IMR-90 (cell line): ENCODE results near the gene ANKRD11. TPM values are rescaled to one million over a fixed set of nuclear protein-coding genes. Genes with fewer than 3 reads are reported as not detected.

Source experiments
- ATAC-seq: fragments of 200-7000 bp; cut with Tn5 transposase; 2 replicates; pipeline ENCODE4 v1.9.1; 2020; ENCODE audit warnings: low read depth, mild to moderate bottlenecking, moderate library complexity
- BruUV-seq: library from RNA; stranded (reverse); fragments of 400-500 nt; replicated peaks from 2 replicates; lab custom pipeline; 2021; lab: Mats Ljungman, UMichigan
- CTCF ChIA-PET: fragments of 300-600 bp; formaldehyde crosslinking; extraction: SDS; loops from one replicate; lab custom pipeline; 2021; ENCODE audit warnings: antibody characterized with exemption; lab: Yijun Ruan, JAX
- POLR2A ChIA-PET: fragments of 300-600 bp; sonication (Branson Sonifier 250); formaldehyde crosslinking; loops from one replicate; lab custom pipeline; 2022; ENCODE audit warnings: antibody characterized with exemption; ENCODE audit not compliant: unreplicated experiment; lab: Charles Lee
- DNase-seq: peaks from one replicate; pipeline ENCODE4 v3.0.0; 2013
- H2AFZ ChIP-seq: replicated peaks from 2 replicates; pipeline ENCODE3; 2013; ENCODE audit warnings: low read length, mild to moderate bottlenecking; ENCODE audit not compliant: poor library complexity
- H2AK5ac ChIP-seq: 2 replicates; pipeline ENCODE4 v1.6.1; 2013; ENCODE audit warnings: low read depth, low read length, inconsistent platforms
- H2AK9ac ChIP-seq: replicated peaks from 2 replicates; pipeline ENCODE3; 2013; ENCODE audit warnings: mild to moderate bottlenecking, low read depth, low read length, moderate library complexity; ENCODE audit not compliant: poor library complexity
- H2BK120ac ChIP-seq: 2 replicates; pipeline ENCODE4 v1.6.1; 2013; ENCODE audit warnings: low read depth, low read length, inconsistent platforms
- H2BK15ac ChIP-seq: 3 replicates; pipeline ENCODE4 v1.6.1; 2013; ENCODE audit warnings: low read depth, low read length, inconsistent platforms
- H2BK20ac ChIP-seq: 2 replicates; pipeline ENCODE4 v1.6.1; 2013; ENCODE audit warnings: low read depth, mild to moderate bottlenecking, inconsistent platforms, low read length, moderate library complexity
- H2BK5ac ChIP-seq: 2 replicates; pipeline ENCODE4 v1.6.1; 2013; ENCODE audit warnings: mild to moderate bottlenecking, low read depth, low read length, inconsistent platforms; ENCODE audit not compliant: poor library complexity, severe bottlenecking
- H3K14ac ChIP-seq: replicated peaks from 2 replicates; pipeline ENCODE4 v1.6.1; 2013; ENCODE audit warnings: low read depth, low read length, inconsistent platforms
- H3K18ac ChIP-seq: 2 replicates; pipeline ENCODE4 v1.6.1; 2013; ENCODE audit warnings: low read depth, low read length, control low read depth
- H3K23ac ChIP-seq: 2 replicates; pipeline ENCODE4 v1.6.1; 2013; ENCODE audit warnings: low read depth, low read length, inconsistent platforms
- H3K27ac ChIP-seq: 2 replicates; pipeline ENCODE4 v1.5.1; 2013; ENCODE audit warnings: mild to moderate bottlenecking, control low read depth, low read length; ENCODE audit not compliant: insufficient read depth
- H3K27me3 ChIP-seq: 2 replicates; pipeline ENCODE4 v1.6.1; 2013; ENCODE audit warnings: low read length; ENCODE audit not compliant: control insufficient read depth, insufficient read depth
- H3K36me3 ChIP-seq: 2 replicates; pipeline ENCODE4 v1.6.1; 2013; ENCODE audit warnings: low read length, mixed read lengths; ENCODE audit not compliant: control insufficient read depth, insufficient read depth
- H3K4ac ChIP-seq: 2 replicates; pipeline ENCODE4 v1.6.1; 2013; ENCODE audit warnings: low read depth, low read length, inconsistent platforms
- H3K4me1 ChIP-seq: 2 replicates; pipeline ENCODE4 v1.6.1; 2013; ENCODE audit warnings: low read length, mixed read lengths; ENCODE audit not compliant: control insufficient read depth, insufficient read depth
- H3K4me2 ChIP-seq: 2 replicates; pipeline ENCODE4 v1.6.1; 2013; ENCODE audit warnings: low read depth, mild to moderate bottlenecking, control low read depth, low read length, moderate library complexity
- H3K4me3 ChIP-seq: 2 replicates; pipeline ENCODE4 v1.5.1; 2013; ENCODE audit warnings: low read depth, mild to moderate bottlenecking, control low read depth, low read length, moderate library complexity; ENCODE audit not compliant: insufficient read depth
- H3K56ac ChIP-seq: 2 replicates; pipeline ENCODE4 v1.6.1; 2013; ENCODE audit warnings: low read length, inconsistent platforms; ENCODE audit not compliant: insufficient read depth; ENCODE audit errors: extremely low read depth
- H3K79me1 ChIP-seq, 2 experiments: 2 replicates each; pipeline ENCODE4 v1.6.1; 2013; ENCODE audit warnings: low read length in 2 of 2, inconsistent platforms in 1 of 2, low read depth in 1 of 2
- H3K9ac ChIP-seq: 2 replicates; pipeline ENCODE4 v1.6.1; 2013; ENCODE audit warnings: low read depth, low read length, control low read depth
- H3K9me1 ChIP-seq: 2 replicates; pipeline ENCODE4 v1.6.1; 2013; ENCODE audit warnings: low read length, inconsistent platforms; ENCODE audit not compliant: insufficient read depth
- H3K9me3 ChIP-seq: 2 replicates; pipeline ENCODE4 v1.6.1; 2013; ENCODE audit warnings: low read length; ENCODE audit not compliant: control insufficient read depth, insufficient read depth
- H4K20me1 ChIP-seq: 2 replicates; pipeline ENCODE4 v1.6.1; 2013; ENCODE audit warnings: low read length, inconsistent platforms; ENCODE audit not compliant: insufficient read depth
- H4K5ac ChIP-seq: 2 replicates; pipeline ENCODE4 v1.6.1; 2013; ENCODE audit warnings: mild to moderate bottlenecking, low read depth, low read length, control low read depth
- H4K8ac ChIP-seq, 2 experiments: 2 replicates each; pipeline ENCODE4 v1.6.1; 2013; ENCODE audit warnings: low read depth in 2 of 2, low read length in 2 of 2, control low read depth in 1 of 2, inconsistent platforms in 1 of 2
- H4K91ac ChIP-seq: 2 replicates; pipeline ENCODE4 v1.6.1; 2013; ENCODE audit warnings: low read depth, low read length, inconsistent platforms; ENCODE audit not compliant: insufficient read depth
- CHD1 ChIP-seq: IDR thresholded peaks from 2 replicates; pipeline ENCODE4 v1.6.1; 2012; ENCODE audit warnings: low read depth, low read length, improper control_type of control experiment
- ELK1 ChIP-seq: fragments of 150-350 bp; IDR thresholded peaks from 2 replicates; pipeline ENCODE4 v1.6.1; 2016; ENCODE audit warnings: low read depth, mild to moderate bottlenecking, low read length, moderate library complexity, borderline replicate concordance
- USF2 ChIP-seq: fragments of 150-350 bp; IDR thresholded peaks from 2 replicates; pipeline ENCODE4 v1.6.1; 2017; ENCODE audit warnings: mild to moderate bottlenecking, antibody characterized with exemption, low read length, low read depth
- WGBS, 2 experiments: methylation state at CpG; one replicate each; pipeline versions ENCODE4 v1.1.5 to v1.1.7; 2013; ENCODE audit warnings: missing lambda C conversion rate in 2 of 2; ENCODE audit not compliant: insufficient read length in 1 of 2; ENCODE audit errors: extremely low coverage in 2 of 2; 5-methylcytosine and 5-hydroxymethylcytosine counted together
- dilution Hi-C: fragments of 300-500 bp; cut with HindIII; formaldehyde crosslinking; loops from one replicate; pipeline ENCODE4 v1.14.3; 2018; ENCODE audit warnings: low sequenced_read_pairs; ENCODE audit not compliant: unreplicated experiment
- in situ Hi-C: fragments of 300-500 bp; cut with MboI; formaldehyde crosslinking; loops from 3 replicates; pipeline ENCODE4 v1.14.3; 2019; ENCODE audit warnings: low sequenced_read_pairs, inconsistent platforms, mixed read lengths
- intact Hi-C: fragments of 100-400 bp; cut with micrococcal nuclease; formaldehyde crosslinking; loops from 2 replicates; pipeline ENCODE4 v1.10.0; 2022
- polyA plus RNA-seq, 3 experiments: library from polyadenylated mRNA; depleted of rRNA; stranded (reverse); fragments of >200 nt; gene quantifications; 2 replicates each; pipeline ENCODE4 v1.2.3, GENCODE V29; 2012; ENCODE audit warnings: low replicate concordance in 1 of 3
- total RNA-seq: library from RNA; depleted of rRNA; stranded (reverse); fragments of >200 nt; gene quantifications from 2 replicates; pipeline ENCODE4 v1.2.3, GENCODE V29; 2012

Gene ANKRD11
- total and polyA plus RNA-seq, 2 of the 4 experiments (the other 2 are of a cell fraction): 46.8 to 71.9 TPM

GRCh38 chr16:89402962-89403361, 87.4 kb downstream of the ANKRD11 start:
- no peaks in the 10 kb centered on the region for H3K9me3 ChIP-seq
- DNase-seq (no peak), ATAC-seq (no peak)
- WGBS, 2 experiments: 88% methylated on average over 11 of the region's 17 CpGs; no CpG with 5 or more reads in 1 of the 2 experiments
- ChIA-PET CTCF (no interaction called here), POLR2A (no interaction called here)
- H3K4ac ChIP-seq: no peak overlapping the region
- no peak overlapping the region for H4K5ac ChIP-seq
- no peak overlapping the region for H2BK20ac ChIP-seq
- no peak overlapping the region; the same call in 1 of the 2 replicates for H3K23ac ChIP-seq
- TF ChIP-seq CHD1 (no peak), USF2 (no peak), ELK1 (no peak)
- H3K14ac ChIP-seq: no peak overlapping the region
- peak overlapping the region; percentile 50; the same call in 1 of the 2 replicates for H2AK5ac ChIP-seq
- H2BK120ac ChIP-seq: no peak overlapping the region
- H3K18ac ChIP-seq: no peak overlapping the region
- intact Hi-C loops: no loop called here
- H4K91ac ChIP-seq: no peak overlapping the region
- H3K36me3 ChIP-seq: peaks cover 2% of the 10 kb centered on the region; the same call in 1 of the 2 replicates
- no peak overlapping the region for H3K4me2 ChIP-seq
- dilution Hi-C loops: no loop called here
- peaks cover 0 to 80% of the 10 kb centered on the region in 2 experiments; a peak in 3 of 4 replicates for H3K79me1 ChIP-seq
- no peak overlapping the region for H3K9ac ChIP-seq
- no peak overlapping the region for H3K4me3 ChIP-seq
- no peak overlapping the region for H3K27ac ChIP-seq
- peaks cover 94% of the 10 kb centered on the region for H4K20me1 ChIP-seq
- H2AFZ ChIP-seq: peak overlapping the region; percentile 53
- H3K27me3 ChIP-seq: no peaks in the 10 kb centered on the region
- H3K56ac ChIP-seq: no peak overlapping the region
- no TSS peak for BruUV-seq
- H2BK15ac ChIP-seq: no peak overlapping the region
- H2AK9ac ChIP-seq: no peak overlapping the region
- no peak overlapping the region for H2BK5ac ChIP-seq
- peaks cover 50% of the 10 kb centered on the region for H3K9me1 ChIP-seq
- H3K4me1 ChIP-seq: peaks cover 19% of the 10 kb centered on the region; the same call in 1 of the 2 replicates
- in situ Hi-C loops: no loop called here
- no peak overlapping the region for H4K8ac ChIP-seq
